K562 (cell line): ENCODE results near the gene PRM3. TPM values are rescaled to one million over a fixed set of nuclear protein-coding genes. Genes with fewer than 3 reads are reported as not detected.

Source experiments
- ATAC-seq: fragments of 200-7000 bp; cut with Tn5 transposase; 3 replicates; pipeline ENCODE4 v1.9.1; 2020; ENCODE audit warnings: moderate library complexity
- BruUV-seq: library from RNA; stranded (reverse); fragments of 400-500 nt; replicated peaks from 2 replicates; lab custom pipeline; 2021; lab: Mats Ljungman, UMichigan
- CTCF ChIA-PET: fragments of 300-600 bp; formaldehyde crosslinking; extraction: SDS; loops from one replicate; lab custom pipeline; 2021; ENCODE audit warnings: low intra/inter-chr PET ratio; lab: Yijun Ruan, JAX
- POLR2A ChIA-PET: fragments of 300-600, 350-650 bp; sonication (Branson Sonifier 250); formaldehyde crosslinking; extraction: SDS; loops from one replicate; lab custom pipeline; 2021; ENCODE audit warnings: antibody characterized with exemption, inconsistent platforms; lab: Yijun Ruan, JAX
- DNase-seq, 4 experiments: peaks; one replicate each; pipeline versions ENCODE4 v3.0.0 to v3.0.0-alpha.2; 2011 to 2018; ENCODE audit warnings: low spot score in 3 of 4, mixed read lengths in 3 of 4; ENCODE audit errors: extremely low read depth in 1 of 4
- FAIRE-seq: peaks from 2 replicates; lab custom pipeline; 2011; peaks lifted over from hg19 to GRCh38; lab: Jason Lieb, UNC
- H2AFZ ChIP-seq: 2 replicates; pipeline ENCODE4 v1.6.0; 2011; ENCODE audit warnings: low read depth, low read length, control low read depth, inconsistent platforms
- H3K27ac ChIP-seq: fragments of 200-600 bp; 3 replicates; pipeline ENCODE4 v1.8.0; 2011; ENCODE audit warnings: low read depth, mild to moderate bottlenecking, control low read depth, inconsistent platforms, low read length, moderate library complexity, mixed read lengths; ENCODE audit errors: extremely low read depth
- H3K27me3 ChIP-seq, 2 experiments: fragments of 300-600 bp in 1 of 2; 2 replicates in 1 of 2; 3 replicates in 1 of 2; pipeline versions ENCODE4 v1.6.0 to v1.8.0; 2011; ENCODE audit warnings: inconsistent platforms in 2 of 2, low read length in 2 of 2, mild to moderate bottlenecking in 1 of 2, mixed read lengths in 1 of 2, moderate library complexity in 1 of 2; ENCODE audit not compliant: control insufficient read depth in 2 of 2, insufficient read depth in 2 of 2
- H3K36me3 ChIP-seq: fragments of 300-600 bp; 3 replicates; pipeline ENCODE4 v1.8.0; 2011; ENCODE audit warnings: mild to moderate bottlenecking, low read length, inconsistent platforms; ENCODE audit not compliant: control insufficient read depth, insufficient read depth
- H3K4me1 ChIP-seq, 2 experiments: fragments of 200-600 bp in 1 of 2; replicated peaks in 1 of 2; 2 replicates in 1 of 2; 3 replicates in 1 of 2; pipeline versions ENCODE4 v1.5.1 to v1.8.0; 2011; ENCODE audit warnings: inconsistent platforms in 2 of 2, low read length in 2 of 2, mild to moderate bottlenecking in 1 of 2, mixed read lengths in 1 of 2, moderate library complexity in 1 of 2; ENCODE audit not compliant: control insufficient read depth in 2 of 2, insufficient read depth in 2 of 2
- H3K4me2 ChIP-seq: 2 replicates; pipeline ENCODE4 v1.6.1; 2011; ENCODE audit warnings: low read length, control low read depth, inconsistent platforms, mixed read lengths; ENCODE audit not compliant: insufficient read depth
- H3K4me3 ChIP-seq: fragments of 200-600 bp; sonication (generic), shearing (Covaris generic); 2 replicates; pipeline ENCODE4 v1.5.1; 2016; ENCODE audit warnings: control low read depth, inconsistent platforms
- H3K79me2 ChIP-seq: fragments of 200-600 bp; 3 replicates; pipeline ENCODE4 v1.8.0; 2011; ENCODE audit warnings: low read length, inconsistent platforms; ENCODE audit not compliant: control insufficient read depth, insufficient read depth
- H3K9ac ChIP-seq, 2 experiments: 2 replicates each; pipeline versions ENCODE4 v1.6.0 to v1.6.1; 2011; ENCODE audit warnings: low read depth in 2 of 2, low read length in 2 of 2, control low read depth in 1 of 2, inconsistent platforms in 1 of 2, mild to moderate bottlenecking in 1 of 2, mixed read lengths in 1 of 2; ENCODE audit not compliant: insufficient read depth in 1 of 2
- H3K9me1 ChIP-seq: one replicate; pipeline ENCODE4 v1.6.0; 2011; ENCODE audit warnings: inconsistent platforms, mild to moderate bottlenecking, low read length, moderate library complexity; ENCODE audit not compliant: control insufficient read depth, insufficient read depth
- H3K9me3 ChIP-seq: replicated peaks from 2 replicates; pipeline ENCODE4 v1.5.1; 2011; ENCODE audit warnings: low read depth, low read length, inconsistent platforms; ENCODE audit not compliant: control insufficient read depth, insufficient read depth
- H4K20me1 ChIP-seq: replicated peaks from 2 replicates; pipeline ENCODE4 v1.6.1; 2011; ENCODE audit warnings: low read length, inconsistent platforms, mixed read lengths; ENCODE audit not compliant: control insufficient read depth, insufficient read depth
- IRF1 ChIP-seq: sonication (generic); formaldehyde crosslinking; IDR thresholded peaks from 2 replicates; pipeline ENCODE4 v1.8.0; 2022; ENCODE audit warnings: missing genetic modification reagents, mild to moderate bottlenecking, borderline replicate concordance
- PATZ1 ChIP-seq: fragments of 250-450 bp; sonication (Bioruptor Pico); IDR thresholded peaks from 2 replicates; pipeline ENCODE4 v1.5.0; 2020; ENCODE audit warnings: mild to moderate bottlenecking, borderline replicate concordance
- SP2 ChIP-seq: IDR thresholded peaks from 2 replicates; pipeline ENCODE4 v1.6.1; 2011; ENCODE audit warnings: mild to moderate bottlenecking, low read depth, low read length, moderate library complexity; ENCODE audit not compliant: poor library complexity, severe bottlenecking; ENCODE audit errors: extremely low read depth
- ZEB2 ChIP-seq: fragments of 450-650 bp; IDR thresholded peaks from 2 replicates; pipeline ENCODE4 v1.6.1; 2016
- ZFP30 ChIP-seq: fragments of 250-450 bp; sonication (Bioruptor Pico); IDR thresholded peaks from 2 replicates; pipeline ENCODE4 v1.8.0; 2022; ENCODE audit warnings: moderate library complexity, mild to moderate bottlenecking, inconsistent platforms, borderline replicate concordance
- ZNF518B ChIP-seq: fragments of 250-450 bp; sonication (Bioruptor Pico); IDR thresholded peaks from 2 replicates; pipeline ENCODE4 v1.5.0; 2021; ENCODE audit warnings: mild to moderate bottlenecking, moderate library complexity
- WGBS: fragments of 100-300 bp; shearing (Covaris generic); methylation state at CpG from one replicate; pipeline ENCODE4 v1.1.6; 2016; ENCODE audit warnings: low coverage, mixed read lengths; ENCODE audit not compliant: insufficient coverage; ENCODE audit errors: missing lambda C conversion rate; 5-methylcytosine and 5-hydroxymethylcytosine counted together
- in situ Hi-C: fragments of 300-500 bp; cut with MboI; formaldehyde crosslinking; loops from 4 replicates; pipeline ENCODE4 v1.15.0; 2018; ENCODE audit warnings: inconsistent platforms, mixed read lengths
- intact Hi-C: fragments of 100-400 bp; cut with micrococcal nuclease; formaldehyde crosslinking; loops from 2 replicates; pipeline ENCODE4 v1.14.2; 2022
- polyA plus RNA-seq, 8 experiments: library from polyadenylated mRNA; depleted of rRNA in 4 of 8; stranded (reverse) in 5 of 8; unstranded in 3 of 8; fragments of >200 nt; fragmentation: Nextera tagmentation in 2 of 8; fragmentation: Illumina TruSeq in 1 of 8; extraction: Ambion mirVana in 2 of 8; extraction: Trizol in 1 of 8; gene quantifications; 2 replicates each; pipeline versions ENCODE4 v1.2.1 to v1.2.3, GENCODE V29; 2011 to 2014; ENCODE audit warnings: inconsistent platforms in 1 of 8, missing spikeins in 1 of 8
- total RNA-seq, 7 experiments: library from RNA; depleted of rRNA in 6 of 7; stranded (reverse); fragments of >200 nt in 6 of 7; fragmentation: Illumina TruSeq in 2 of 7; extraction: Trizol in 2 of 7; gene quantifications; 2 replicates each; pipeline versions ENCODE4 v1.2.1 to v1.2.3, GENCODE V29; 2011 to 2021; ENCODE audit warnings: low replicate concordance in 1 of 7
- TF ChIP-seq, protein P1 (sequence below), 2 experiments: IDR thresholded peaks in 1 of 2; conservative IDR thresholded peaks in 1 of 2; 2 replicates each; pipeline ENCODE4 v1.6.1; 2016; ENCODE audit warnings: low read depth in 2 of 2, mild to moderate bottlenecking in 1 of 2, missing compliant biosample characterization in 1 of 2, missing genetic modification characterization in 1 of 2, moderate library complexity in 1 of 2

PRM3 gene
- total and polyA plus RNA-seq, 9 of the 15 experiments (the other 6 are each of a cell fraction or from before 2014, with no cell fraction given) = not detected

GRCh38 chr16:11235703-11235991 lies 37.8 kb downstream of the PRM3 start:
- POLR2A ChIA-PET = no interaction called here
- no TSS peak for BruUV-seq
- no peaks in the 10 kb centered on the region for H4K20me1 ChIP-seq
- H3K27ac ChIP-seq = no peak overlapping the region
- CTCF ChIA-PET = no interaction called here
- no peaks in the 10 kb centered on the region for H3K9me3 ChIP-seq
- H3K4me3 ChIP-seq = no peak overlapping the region
- no peak overlapping the region for H3K9ac ChIP-seq
- DNase-seq = no peak
- peaks cover 14% of the 10 kb centered on the region; the same call in 2 of the 3 replicates for H3K79me2 ChIP-seq
- intact Hi-C loops (no loop called here), in situ Hi-C loops (no loop called here)
- H3K36me3 ChIP-seq = no peaks in the 10 kb centered on the region
- no peak for ATAC-seq
- no peak for FAIRE-seq
- H2AFZ ChIP-seq = peak overlapping the region; percentile 51; the same call in 1 of the 2 replicates
- H3K27me3 ChIP-seq = no peaks in the 10 kb centered on the region
- peaks cover 59 to 68% of the 10 kb centered on the region in 2 experiments for H3K4me1 ChIP-seq
- H3K9me1 ChIP-seq = no peaks in the 10 kb centered on the region
- no peak overlapping the region for H3K4me2 ChIP-seq
- WGBS = 92% methylated on average over 5 of the region's 5 CpGs
- no peak for TF ChIP-seq SP2
- no peak for TF ChIP-seq ZNF518B (CRISPR knock-in tag)
- TF ChIP-seq ZEB2 = no peak
- no peak for TF ChIP-seq ZFP30 (CRISPR knock-in tag)
- no peak for TF ChIP-seq IRF1 (CRISPR knock-in tag)
- TF ChIP-seq PATZ1 (CRISPR knock-in tag) = no peak
- TF ChIP-seq, protein P1, sequence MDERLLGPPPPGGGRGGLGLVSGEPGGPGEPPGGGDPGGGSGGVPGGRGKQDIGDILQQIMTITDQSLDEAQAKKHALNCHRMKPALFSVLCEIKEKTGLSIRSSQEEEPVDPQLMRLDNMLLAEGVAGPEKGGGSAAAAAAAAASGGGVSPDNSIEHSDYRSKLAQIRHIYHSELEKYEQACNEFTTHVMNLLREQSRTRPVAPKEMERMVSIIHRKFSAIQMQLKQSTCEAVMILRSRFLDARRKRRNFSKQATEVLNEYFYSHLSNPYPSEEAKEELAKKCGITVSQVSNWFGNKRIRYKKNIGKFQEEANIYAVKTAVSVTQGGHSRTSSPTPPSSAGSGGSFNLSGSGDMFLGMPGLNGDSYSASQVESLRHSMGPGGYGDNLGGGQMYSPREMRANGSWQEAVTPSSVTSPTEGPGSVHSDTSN (CRISPR knock-in tag; IDR thresholded peaks at IDR 0.05; ENCODE audit: low read depth) = no peak
- TF ChIP-seq, protein P1 (tag; conservative IDR thresholded peaks at IDR 0.05; ENCODE audit: low read depth) = no peak
